Measurements from ENCODE around the gene PRKACB.
"Not testable (repeated sequence)": the region's sequence is repeated elsewhere in the genome, so short reads cannot be mapped to it uniquely, and the experiment has no call there.

The PRKACB gene

DNA sequence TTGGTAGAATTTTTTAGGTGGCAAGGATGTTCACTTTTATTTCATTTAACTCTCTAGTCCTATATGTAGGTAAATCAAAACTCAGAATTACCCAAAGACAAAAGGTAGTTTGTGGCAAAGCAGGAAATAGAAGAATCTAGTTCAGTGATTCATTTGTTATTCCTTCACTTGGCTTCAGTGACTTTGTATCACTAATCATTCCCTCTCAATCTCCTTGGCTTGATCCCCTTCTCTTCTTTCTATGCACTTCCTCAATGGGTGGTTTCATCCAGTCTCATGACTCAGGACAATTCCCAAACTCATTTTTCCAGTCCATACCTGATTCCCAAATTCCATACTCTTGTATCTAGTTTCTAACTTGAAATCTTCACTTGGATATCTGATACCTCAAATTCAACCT, 64.9 kb downstream of the PRKACB start:
- Histone ChIP-seq H2AFZ (ENCODE audit: low read depth, low read length) (no peak overlapping the region), H3K4me1 (ENCODE audit: insufficient read depth, low read length) (peaks cover 2% of the 10 kb centered on the region), H3K27me3 (ENCODE audit: insufficient read depth, low read length) (no peaks in the 10 kb centered on the region), H3K36me3 (ENCODE audit: insufficient read depth, low read length) (peaks cover 3% of the 10 kb centered on the region), H3K4me3 (ENCODE audit: low read length) (no peak overlapping the region), H3K9me3 (ENCODE audit: low read length) (no peaks in the 10 kb centered on the region)

DNA sequence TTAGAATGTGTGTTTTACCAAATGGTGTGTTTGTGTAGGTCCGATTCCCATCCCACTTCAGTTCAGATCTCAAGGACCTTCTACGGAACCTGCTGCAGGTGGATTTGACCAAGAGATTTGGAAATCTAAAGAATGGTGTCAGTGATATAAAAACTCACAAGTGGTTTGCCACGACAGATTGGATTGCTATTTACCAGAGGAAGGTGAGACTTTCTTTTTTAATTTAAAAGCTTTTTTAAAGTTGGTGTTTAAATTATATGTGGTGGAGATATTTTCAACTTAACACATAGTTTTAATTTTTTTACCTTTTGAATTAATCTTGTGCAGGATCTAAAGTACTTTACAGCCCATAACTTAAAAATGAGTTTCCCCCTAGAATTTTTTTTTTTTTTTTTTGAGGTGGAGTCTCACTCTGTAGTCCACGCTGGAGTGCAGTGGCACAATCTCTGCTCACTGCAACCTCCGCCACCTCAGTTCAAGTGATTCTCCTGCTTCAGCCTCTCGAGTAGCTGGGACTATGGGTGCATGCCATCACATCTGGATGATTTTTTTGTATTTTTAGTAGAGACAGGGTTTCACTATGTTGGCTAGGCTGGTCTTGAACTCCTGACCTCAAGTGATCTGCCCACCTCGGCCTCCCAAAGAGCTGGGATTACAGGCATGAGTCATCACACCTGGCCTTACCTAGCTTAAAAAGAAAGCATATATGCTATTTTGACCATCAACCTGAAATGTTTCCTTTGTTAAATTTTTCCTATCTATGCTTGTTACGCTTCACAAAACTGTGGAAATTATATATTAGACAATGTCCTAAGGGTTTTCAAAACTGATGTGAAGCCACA, 70.3 kb downstream of the PRKACB start:
- Histone ChIP-seq H3K4me3 (ENCODE audit: low read length) (no peak overlapping the region), H3K9me3 (ENCODE audit: low read length) (no peaks in the 10 kb centered on the region), H3K27me3 (ENCODE audit: insufficient read depth, low read length) (no peaks in the 10 kb centered on the region), H2AFZ (ENCODE audit: low read depth, low read length) (no peak overlapping the region), H3K36me3 (ENCODE audit: insufficient read depth, low read length) (no peaks in the 10 kb centered on the region), H3K4me1 (ENCODE audit: insufficient read depth, low read length) (no peaks in the 10 kb centered on the region)

DNA sequence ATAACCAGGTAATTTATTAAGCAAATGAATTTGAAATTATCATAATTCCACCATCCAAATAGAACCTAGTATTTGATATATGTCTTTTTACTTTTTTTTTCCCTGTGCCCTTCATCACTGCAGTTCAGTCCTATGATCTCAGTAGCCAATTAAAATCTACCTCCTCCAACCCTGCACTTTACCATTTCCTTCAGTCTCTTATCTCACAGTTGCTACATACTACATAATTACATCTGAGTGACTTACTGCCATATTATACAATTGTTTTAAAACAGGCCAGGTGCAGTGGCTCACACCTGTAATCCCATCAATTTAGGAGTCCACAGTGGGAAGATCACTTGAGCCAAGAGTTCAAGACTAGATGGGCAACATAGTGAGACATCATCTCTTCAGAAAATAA, 73.2 kb downstream of the PRKACB start:
- Histone ChIP-seq H3K4me3 (ENCODE audit: low read length) (no peak overlapping the region), H3K9me3 (ENCODE audit: low read length) (no peaks in the 10 kb centered on the region), H3K4me1 (ENCODE audit: insufficient read depth, low read length) (no peaks in the 10 kb centered on the region), H2AFZ (ENCODE audit: low read depth, low read length) (no peak overlapping the region), H3K36me3 (ENCODE audit: insufficient read depth, low read length) (no peaks in the 10 kb centered on the region), H3K27me3 (ENCODE audit: insufficient read depth, low read length) (no peaks in the 10 kb centered on the region)

DNA sequence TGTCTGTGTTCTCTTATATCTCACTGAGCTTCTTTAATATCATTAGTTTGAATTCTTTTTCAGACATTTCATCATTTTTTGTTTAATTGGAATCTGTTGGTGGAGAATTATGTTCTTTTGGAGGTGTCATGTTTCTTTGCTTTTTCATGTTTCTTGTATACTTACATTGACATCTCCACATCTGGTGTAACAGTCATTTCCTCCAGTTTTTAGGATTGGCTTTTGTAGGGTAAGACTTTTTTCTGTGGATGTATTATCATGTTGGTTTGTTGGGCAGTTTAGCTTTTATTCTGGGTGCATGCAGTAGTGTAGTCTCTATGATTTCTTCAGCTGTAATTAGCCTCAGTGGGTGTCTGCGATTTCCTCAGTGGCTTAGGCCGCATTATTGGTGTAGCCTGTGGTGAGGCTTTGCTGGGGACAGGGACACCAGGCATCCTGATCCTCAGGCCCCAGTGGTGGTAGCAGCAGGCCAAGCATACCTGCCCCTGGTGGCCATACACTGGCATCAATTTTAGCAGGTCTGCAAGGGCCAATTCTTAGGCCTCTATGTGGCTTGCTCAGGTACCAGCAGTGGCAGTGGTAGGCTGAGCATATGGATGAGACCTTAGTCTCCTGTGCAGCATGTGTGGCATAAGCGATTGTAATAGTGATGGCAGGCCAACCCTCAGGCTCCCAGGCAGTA, 79.8 kb downstream of the PRKACB start:
- H3K4me1 ChIP-seq (ENCODE audit: insufficient read depth, low read length): no peaks in the 10 kb centered on the region
- H3K36me3 ChIP-seq (ENCODE audit: insufficient read depth, low read length): no peaks in the 10 kb centered on the region
- H3K9me3 ChIP-seq (ENCODE audit: low read length): no peaks in the 10 kb centered on the region
- no peak overlapping the region for H2AFZ ChIP-seq (ENCODE audit: low read depth, low read length)
- H3K4me3 ChIP-seq (ENCODE audit: low read length): no peak overlapping the region
- H3K27me3 ChIP-seq (ENCODE audit: insufficient read depth, low read length): no peaks in the 10 kb centered on the region

DNA sequence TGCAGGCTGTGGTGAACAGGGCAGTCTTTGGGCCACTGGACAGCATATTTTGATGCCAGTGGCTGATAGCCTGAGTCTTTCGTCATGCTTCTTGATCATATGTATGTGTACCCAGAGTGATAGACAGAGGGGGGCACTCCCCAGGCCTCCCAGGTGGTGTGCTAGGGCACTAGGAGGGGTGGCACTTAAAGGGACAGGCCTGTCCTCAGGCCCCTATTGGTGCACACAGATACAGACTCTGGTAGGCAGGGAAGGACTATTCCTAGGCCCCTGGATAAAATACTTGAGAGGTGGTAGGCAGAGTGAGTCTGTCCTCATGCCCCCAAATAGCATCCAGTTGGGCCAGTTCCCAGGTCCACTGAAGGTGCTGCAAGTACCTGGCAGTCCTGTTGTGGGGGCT, 80.8 kb downstream of the PRKACB start:
- no peaks in the 10 kb centered on the region for H3K27me3 ChIP-seq (ENCODE audit: insufficient read depth, low read length)
- no peaks in the 10 kb centered on the region for H3K9me3 ChIP-seq (ENCODE audit: low read length)
- H3K4me3 ChIP-seq (ENCODE audit: low read length): no peak overlapping the region
- H2AFZ ChIP-seq (ENCODE audit: low read depth, low read length): no peak overlapping the region
- H3K4me1 ChIP-seq (ENCODE audit: insufficient read depth, low read length): no peaks in the 10 kb centered on the region
- no peaks in the 10 kb centered on the region for H3K36me3 ChIP-seq (ENCODE audit: insufficient read depth, low read length)

DNA sequence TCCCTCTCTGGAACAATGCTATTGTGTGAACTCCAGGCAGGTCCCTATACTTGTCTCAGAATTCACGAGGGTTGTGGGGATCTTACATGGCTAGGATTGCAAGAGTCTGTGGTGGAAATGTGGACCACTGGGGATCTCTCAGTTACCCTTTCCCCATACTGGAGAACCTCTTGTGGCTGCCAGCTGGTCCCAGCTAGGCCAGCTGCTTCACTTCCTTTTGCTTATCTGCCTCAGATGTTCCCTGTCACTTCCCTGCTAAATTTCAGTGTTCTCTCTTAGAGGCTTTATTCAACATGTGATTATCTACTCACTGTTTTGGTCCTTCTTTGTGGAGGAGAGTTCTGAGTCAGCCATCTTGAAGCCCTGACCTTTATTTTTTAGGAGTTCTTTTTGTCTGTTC, 81.6 kb downstream of the PRKACB start:
- Histone ChIP-seq H3K36me3 (ENCODE audit: insufficient read depth, low read length) (no peaks in the 10 kb centered on the region), H3K4me3 (ENCODE audit: low read length) (no peak overlapping the region), H2AFZ (ENCODE audit: low read depth, low read length) (no peak overlapping the region), H3K27me3 (ENCODE audit: insufficient read depth, low read length) (no peaks in the 10 kb centered on the region), H3K4me1 (ENCODE audit: insufficient read depth, low read length) (no peaks in the 10 kb centered on the region), H3K9me3 (ENCODE audit: low read length) (no peaks in the 10 kb centered on the region)

DNA sequence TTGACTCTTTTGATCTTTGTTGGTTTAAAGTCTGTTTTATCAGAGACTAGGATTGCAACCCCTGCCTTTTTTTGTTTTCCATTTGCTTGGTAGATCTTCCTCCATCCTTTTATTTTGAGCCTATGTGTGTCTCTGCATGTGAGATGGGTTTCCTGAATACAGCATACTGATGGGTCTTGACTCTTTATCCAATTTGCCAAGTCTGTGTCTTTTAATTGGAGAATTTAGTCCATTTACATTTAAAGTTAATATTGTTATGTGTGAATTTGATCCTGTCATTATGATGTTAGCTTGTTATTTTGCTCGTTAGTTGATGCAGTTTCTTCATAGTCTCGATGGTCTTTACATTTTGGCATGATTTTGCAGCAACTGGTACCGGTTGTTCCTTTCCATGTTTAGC, 88.6 kb downstream of the PRKACB start:
- not testable (repeated sequence) for H2AFZ ChIP-seq (ENCODE audit: low read depth, low read length); H3K36me3 ChIP-seq (ENCODE audit: insufficient read depth, low read length); H3K4me3 ChIP-seq (ENCODE audit: low read length); H3K9me3 ChIP-seq (ENCODE audit: low read length); H3K27me3 ChIP-seq (ENCODE audit: insufficient read depth, low read length); H3K4me1 ChIP-seq (ENCODE audit: insufficient read depth, low read length)

DNA sequence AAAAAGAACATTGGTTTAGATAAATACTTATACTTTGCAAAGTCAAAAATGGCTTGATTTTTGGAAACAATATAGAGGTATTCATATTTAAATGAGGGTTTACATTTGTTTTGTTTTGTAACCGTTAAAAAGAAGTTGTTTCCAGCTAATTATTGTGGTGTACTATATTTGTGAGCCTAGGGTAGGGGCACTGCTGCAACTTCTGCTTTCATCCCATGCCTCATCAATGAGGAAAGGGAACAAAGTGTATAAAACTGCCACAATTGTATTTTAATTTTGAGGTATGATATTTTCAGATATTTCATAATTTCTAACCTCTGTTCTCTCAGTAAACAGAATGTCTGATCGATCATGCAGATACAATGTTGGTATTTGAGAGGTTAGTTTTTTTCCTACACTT, 92.2 kb downstream of the PRKACB start:
- Histone ChIP-seq H3K4me3 (ENCODE audit: low read length) (no peak overlapping the region), H3K9me3 (ENCODE audit: low read length) (peaks cover 3% of the 10 kb centered on the region), H3K4me1 (ENCODE audit: insufficient read depth, low read length) (no peaks in the 10 kb centered on the region)

DNA sequence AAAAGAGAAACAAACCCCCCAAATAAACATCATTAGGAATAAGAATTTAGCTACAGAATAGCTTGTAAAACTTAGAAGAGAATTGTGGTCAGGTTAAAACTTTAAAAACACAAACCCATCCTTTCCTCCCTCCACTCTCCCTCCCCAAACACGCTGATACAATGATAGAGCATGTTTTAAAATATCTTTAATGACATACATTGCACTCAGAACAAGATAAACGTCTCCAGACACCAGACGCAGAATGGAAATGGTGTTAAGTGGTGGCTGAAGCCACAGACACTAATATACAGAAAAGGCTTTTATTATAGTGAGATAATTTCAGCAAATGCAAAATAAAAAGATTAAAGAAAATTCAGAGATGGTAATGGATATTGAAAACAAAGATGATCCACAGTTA, 98.6 kb downstream of the PRKACB start:
- Histone ChIP-seq H3K27me3 (ENCODE audit: insufficient read depth, low read length) (no peaks in the 10 kb centered on the region), H3K4me3 (ENCODE audit: low read length) (no peak overlapping the region), H3K36me3 (ENCODE audit: insufficient read depth, low read length) (no peaks in the 10 kb centered on the region), H3K9me3 (ENCODE audit: low read length) (no peaks in the 10 kb centered on the region), H2AFZ (ENCODE audit: low read depth, low read length) (no peak overlapping the region), H3K4me1 (ENCODE audit: insufficient read depth, low read length) (no peaks in the 10 kb centered on the region)

More for the DNA sequence above, 92.2 kb downstream of the PRKACB start:
- Histone ChIP-seq H3K27me3 (ENCODE audit: insufficient read depth, low read length) (no peaks in the 10 kb centered on the region), H2AFZ (ENCODE audit: low read depth, low read length) (no peak overlapping the region), H3K36me3 (ENCODE audit: insufficient read depth, low read length) (peaks cover 3% of the 10 kb centered on the region)

DNA sequence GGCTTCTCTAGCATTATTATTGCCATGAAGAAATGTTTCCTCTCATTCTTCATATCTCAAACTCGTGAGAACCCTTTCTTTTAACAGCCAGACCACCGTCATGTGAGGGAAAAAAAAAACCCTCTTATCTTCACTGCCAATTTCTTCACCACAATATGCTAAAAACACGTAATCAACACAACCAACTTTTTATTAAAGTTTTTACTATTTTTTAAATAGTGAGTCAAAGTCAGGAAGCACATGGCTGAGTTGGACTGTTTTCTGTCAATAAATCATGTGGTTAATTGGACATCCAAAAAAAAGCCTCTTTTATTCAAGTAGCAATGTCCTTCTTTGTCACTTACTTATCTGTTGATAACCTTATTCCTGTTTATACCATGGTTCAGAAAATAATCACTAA, 101.5 kb downstream of the PRKACB start:
- H3K9me3 ChIP-seq (ENCODE audit: low read length): no peaks in the 10 kb centered on the region
- H3K4me1 ChIP-seq (ENCODE audit: insufficient read depth, low read length): no peaks in the 10 kb centered on the region
- no peaks in the 10 kb centered on the region for H3K36me3 ChIP-seq (ENCODE audit: insufficient read depth, low read length)
- H3K27me3 ChIP-seq (ENCODE audit: insufficient read depth, low read length): no peaks in the 10 kb centered on the region
- H2AFZ ChIP-seq (ENCODE audit: low read depth, low read length): no peak overlapping the region
- H3K4me3 ChIP-seq (ENCODE audit: low read length): no peak overlapping the region

DNA sequence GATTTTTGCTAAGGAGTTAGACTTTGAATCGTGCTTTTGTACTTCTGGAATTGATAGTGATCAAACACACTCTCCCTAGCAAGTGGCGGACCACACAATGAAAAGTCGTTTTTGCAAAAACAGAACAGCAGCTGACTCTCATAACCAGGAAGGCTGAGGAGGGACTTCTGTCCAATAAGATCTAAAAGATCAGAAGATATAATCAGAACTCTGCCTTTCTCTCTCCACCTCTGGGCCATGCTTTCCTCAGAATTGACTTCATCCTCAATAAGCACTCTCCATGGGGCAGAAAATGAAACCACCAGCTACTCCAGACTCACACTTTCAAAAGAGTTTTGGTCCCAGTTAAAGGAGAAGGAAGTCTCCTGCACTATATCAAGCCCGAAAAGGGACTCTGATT, 102.1 kb downstream of the PRKACB start:
- no peaks in the 10 kb centered on the region for H3K4me1 ChIP-seq (ENCODE audit: insufficient read depth, low read length)
- no peaks in the 10 kb centered on the region for H3K9me3 ChIP-seq (ENCODE audit: low read length)
- H3K36me3 ChIP-seq (ENCODE audit: insufficient read depth, low read length): no peaks in the 10 kb centered on the region
- no peaks in the 10 kb centered on the region for H3K27me3 ChIP-seq (ENCODE audit: insufficient read depth, low read length)
- no peak overlapping the region for H3K4me3 ChIP-seq (ENCODE audit: low read length)
- no peak overlapping the region for H2AFZ ChIP-seq (ENCODE audit: low read depth, low read length)

DNA sequence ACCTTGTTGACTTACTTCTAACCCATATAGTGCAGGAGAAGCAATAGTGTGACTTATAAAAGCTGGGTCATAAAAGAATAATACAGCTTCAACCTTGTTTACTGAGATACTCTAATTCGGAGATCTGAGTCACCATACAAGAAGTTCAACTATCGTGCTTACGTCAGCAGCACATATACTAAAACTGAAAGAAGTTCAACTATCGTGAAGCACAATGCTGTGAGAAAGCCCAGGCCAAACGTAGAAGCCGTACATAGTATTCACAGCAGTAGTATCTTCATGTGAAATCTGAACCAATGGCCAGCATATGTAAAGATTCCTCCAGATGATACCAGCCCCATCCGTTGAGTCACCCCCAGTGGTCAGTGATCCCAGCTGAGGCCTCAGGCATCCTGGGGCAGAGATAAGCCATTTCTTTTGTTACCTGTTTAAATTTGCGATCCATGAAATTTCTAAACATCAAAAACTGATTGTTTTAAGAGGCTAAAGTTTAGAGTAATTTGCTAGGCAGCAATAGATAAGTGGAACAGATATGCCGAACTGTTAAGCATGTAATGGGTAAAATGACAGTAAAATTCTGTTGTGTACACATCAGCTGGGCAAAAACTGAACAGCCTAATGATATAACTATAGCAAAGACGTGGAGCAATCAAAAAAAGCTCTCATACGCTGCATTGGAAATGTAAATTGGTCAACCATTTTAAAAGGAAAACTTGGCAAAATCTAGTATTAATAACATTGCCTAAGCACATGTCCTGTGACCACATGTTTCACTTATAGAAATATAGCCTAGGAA, 103.6 kb downstream of the PRKACB start:
- H3K4me3 ChIP-seq (ENCODE audit: low read length): no peak overlapping the region
- no peaks in the 10 kb centered on the region for H3K36me3 ChIP-seq (ENCODE audit: insufficient read depth, low read length)
- no peaks in the 10 kb centered on the region for H3K4me1 ChIP-seq (ENCODE audit: insufficient read depth, low read length)
- H2AFZ ChIP-seq (ENCODE audit: low read depth, low read length): no peak overlapping the region
- H3K27me3 ChIP-seq (ENCODE audit: insufficient read depth, low read length): no peaks in the 10 kb centered on the region
- no peaks in the 10 kb centered on the region for H3K9me3 ChIP-seq (ENCODE audit: low read length)

DNA sequence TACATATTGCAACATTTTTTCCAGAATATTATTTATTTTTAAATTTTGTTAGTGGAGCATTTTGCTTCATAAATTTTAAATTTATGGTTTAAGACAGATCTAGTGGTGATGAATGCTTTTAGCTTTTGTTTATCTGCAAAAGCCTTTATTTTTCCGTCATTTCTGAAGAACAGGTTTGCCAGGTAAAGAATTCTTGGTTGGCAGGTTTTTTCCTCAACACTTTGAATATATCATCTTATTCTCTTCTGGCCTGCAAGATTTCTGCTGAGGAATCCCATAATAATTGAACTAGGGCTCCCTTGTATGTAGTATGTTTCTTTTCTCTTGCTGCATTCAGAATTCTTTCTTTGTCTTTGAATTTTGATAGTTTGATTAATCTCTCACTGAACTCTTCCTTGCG, 106.6 kb downstream of the PRKACB start:
- H3K36me3 ChIP-seq (ENCODE audit: insufficient read depth, low read length): no peaks in the 10 kb centered on the region
- H3K4me3 ChIP-seq (ENCODE audit: low read length): no peak overlapping the region
- H3K9me3 ChIP-seq (ENCODE audit: low read length): no peaks in the 10 kb centered on the region
- no peak overlapping the region for H2AFZ ChIP-seq (ENCODE audit: low read depth, low read length)
- no peaks in the 10 kb centered on the region for H3K4me1 ChIP-seq (ENCODE audit: insufficient read depth, low read length)
- no peaks in the 10 kb centered on the region for H3K27me3 ChIP-seq (ENCODE audit: insufficient read depth, low read length)

Measured in neuron (in vitro differentiated cells).